Stomach (tissue), 9 donors: ENCODE data around the gene SFMBT1. TPM values are rescaled to one million over a fixed set of nuclear protein-coding genes. Genes with fewer than 3 reads are reported as not detected.

Experiments
- DNase-seq, 2 donors: peaks; one replicate each; pipeline versions ENCODE4 v3.0.0 to v3.0.0-alpha.2; 2013 to 2019
- H3K27ac ChIP-seq, 5 donors: fragments of 200-600 bp in 4 of 5; sonication (generic) in 4 of 5; one replicate each; pipeline ENCODE4 v1.5.1; 2013 to 2019; ENCODE audit warnings: mild to moderate bottlenecking in 1 of 5, moderate library complexity in 1 of 5
- H3K27me3 ChIP-seq, 3 donors: fragments of 200-600 bp; sonication (generic); one replicate each; pipeline ENCODE4 v1.5.1; 2017 to 2019; ENCODE audit warnings: mixed run types in 1 of 3
- H3K36me3 ChIP-seq, 4 donors: fragments of 200-600 bp; sonication (generic); 1 replicate in 3 of 4; 2 replicates in 1 of 4; pipeline ENCODE4 v1.5.1; 2016 to 2019
- H3K4me1 ChIP-seq, 4 donors: fragments of 200-600 bp; sonication (generic); one replicate each; pipeline ENCODE4 v1.5.1; 2016 to 2019
- H3K4me3 ChIP-seq, 4 donors: fragments of 200-600 bp; sonication (generic) in 3 of 4; one replicate each; pipeline ENCODE4 v1.5.1; 2016 to 2019; ENCODE audit warnings: mild to moderate bottlenecking in 1 of 4
- H3K9me3 ChIP-seq, 4 donors: fragments of 200-600 bp; sonication (generic); one replicate each; pipeline ENCODE4 v1.5.1; 2016 to 2019
- EP300 ChIP-seq: sonication (generic); formaldehyde crosslinking; IDR thresholded peaks from one replicate; pipeline ENCODE4 v1.6.1; 2017; ENCODE audit warnings: antibody characterized with exemption
- POLR2A ChIP-seq, 4 donors: fragments of 450-650 bp; IDR thresholded peaks; one replicate each; pipeline ENCODE4 v1.6.1; 2016; ENCODE audit warnings: antibody characterized with exemption in 4 of 4, control low read depth in 2 of 4, mild to moderate bottlenecking in 1 of 4, moderate library complexity in 1 of 4
- POLR2AphosphoS5 ChIP-seq, 3 donors: sonication (generic); formaldehyde crosslinking; IDR thresholded peaks; one replicate each; pipeline ENCODE4 v1.6.1; 2016; ENCODE audit warnings: antibody characterized with exemption in 3 of 3
- whole genome bisulfite sequencing, 5 donors: extraction: QIAGEN DNeasy Blood & Tissue Kit in 3 of 5; methylation state at CpG; one replicate each; pipeline versions ENCODE4 v1.1.5 to v1.1.7; 2013 to 2018; 5-methylcytosine and 5-hydroxymethylcytosine counted together
- intact Hi-C: fragments of 100-400 bp; cut with DNase I; formaldehyde crosslinking; loops from one replicate; pipeline ENCODE4 v1.15.1; 2023; ENCODE audit warnings: low total_unique reads
- polyA plus RNA-seq, 3 donors: library from polyadenylated mRNA; stranded (reverse); fragments of 200-250 nt; gene quantifications; one replicate each; pipeline ENCODE4 v1.2.3, GENCODE V29; 2013
- total RNA-seq, 5 donors: library from RNA; depleted of rRNA; stranded (reverse); fragments of >200 nt; gene quantifications; one replicate each; pipeline versions ENCODE4 v1.1.0 to v1.2.3, GENCODE V29; 2014 to 2016
- TF ChIP-seq, protein P1 (sequence below), 7 experiments: fragments of 450-650 bp in 4 of 7; fragments of 200-600 bp in 3 of 7; sonication (generic) in 3 of 7; IDR thresholded peaks; one replicate each; pipeline ENCODE4 v1.5.1; 2016 to 2019; ENCODE audit warnings: antibody characterized with exemption in 7 of 7, control low read depth in 2 of 7, mild to moderate bottlenecking in 1 of 7
- donor health status: healthy with polysubstance abuse.
- donor health status: Bipolar disorder and iron deficiency.
- donor health status: healthy.

Gene SFMBT1
- total and polyA plus RNA-seq, 8 donors = 2.7 to 29.4 (median 6.5) TPM

DNA sequence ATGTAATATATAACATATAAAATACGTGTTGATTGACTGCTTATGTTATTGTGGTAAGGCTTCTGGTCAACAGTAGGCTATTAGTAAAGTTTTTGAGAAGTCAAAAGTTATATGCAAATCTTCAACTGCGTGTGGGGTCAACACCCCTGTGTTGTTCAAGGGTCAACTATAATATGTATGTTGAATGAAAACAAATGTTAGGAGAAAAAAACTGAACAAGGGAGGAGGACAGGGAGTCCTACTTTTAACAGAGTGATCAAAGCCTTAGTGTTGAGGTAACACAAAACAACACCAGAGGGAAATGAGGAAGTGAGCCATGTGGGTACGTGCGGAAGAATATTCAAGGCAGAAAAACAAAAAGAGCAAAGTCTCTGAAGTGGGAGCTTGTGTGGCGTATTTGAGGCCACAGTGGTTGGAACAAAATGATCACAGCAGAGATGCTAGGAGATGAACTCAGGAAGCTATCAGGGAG is 62.5 kb downstream of the SFMBT1 start:
- intact Hi-C loops = no loop called here
- TF ChIP-seq, protein P1, sequence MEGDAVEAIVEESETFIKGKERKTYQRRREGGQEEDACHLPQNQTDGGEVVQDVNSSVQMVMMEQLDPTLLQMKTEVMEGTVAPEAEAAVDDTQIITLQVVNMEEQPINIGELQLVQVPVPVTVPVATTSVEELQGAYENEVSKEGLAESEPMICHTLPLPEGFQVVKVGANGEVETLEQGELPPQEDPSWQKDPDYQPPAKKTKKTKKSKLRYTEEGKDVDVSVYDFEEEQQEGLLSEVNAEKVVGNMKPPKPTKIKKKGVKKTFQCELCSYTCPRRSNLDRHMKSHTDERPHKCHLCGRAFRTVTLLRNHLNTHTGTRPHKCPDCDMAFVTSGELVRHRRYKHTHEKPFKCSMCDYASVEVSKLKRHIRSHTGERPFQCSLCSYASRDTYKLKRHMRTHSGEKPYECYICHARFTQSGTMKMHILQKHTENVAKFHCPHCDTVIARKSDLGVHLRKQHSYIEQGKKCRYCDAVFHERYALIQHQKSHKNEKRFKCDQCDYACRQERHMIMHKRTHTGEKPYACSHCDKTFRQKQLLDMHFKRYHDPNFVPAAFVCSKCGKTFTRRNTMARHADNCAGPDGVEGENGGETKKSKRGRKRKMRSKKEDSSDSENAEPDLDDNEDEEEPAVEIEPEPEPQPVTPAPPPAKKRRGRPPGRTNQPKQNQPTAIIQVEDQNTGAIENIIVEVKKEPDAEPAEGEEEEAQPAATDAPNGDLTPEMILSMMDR (IDR thresholded peaks at IDR 0.05) = no peak
- no peak for TF ChIP-seq POLR2AphosphoS5 (IDR thresholded peaks at IDR 0.05)

DNA sequence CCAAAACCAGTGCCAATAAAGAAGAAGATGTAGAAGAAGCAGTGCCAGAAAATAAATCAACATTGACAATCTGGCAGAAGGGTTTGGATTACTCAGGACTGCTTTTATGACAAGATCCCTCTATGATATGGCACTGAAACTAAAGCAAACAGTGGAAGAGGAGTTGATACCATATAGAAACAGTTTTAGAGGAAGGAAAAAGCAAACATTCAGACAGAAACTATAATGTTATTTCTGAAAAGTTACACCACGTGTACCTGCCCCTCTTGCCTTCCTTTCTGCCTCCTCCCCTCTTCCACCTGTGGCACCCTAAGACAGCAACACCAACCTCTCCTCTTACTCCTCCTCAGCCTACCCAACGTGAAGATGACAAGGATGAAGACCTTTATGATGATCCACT is 63.0 kb downstream of the SFMBT1 start:
- Histone ChIP-seq H3K36me3 (no peaks in the 10 kb centered on the region), H3K4me3 (no peak overlapping the region), H3K27ac (no peak overlapping the region), H3K4me1 (peaks cover 0 to 26% (median 5%) of the 10 kb centered on the region in 4 donors), H3K27me3 (no peaks in the 10 kb centered on the region), H3K9me3 (peaks cover 0 to 9% (median 0%) of the 10 kb centered on the region in 4 donors)
- intact Hi-C loops = no loop called here
- WGBS, 5 donors = 49 to 69% (median 62%) methylated on average over 2 of the region's 2 CpGs
- TF ChIP-seq, protein P1 (IDR thresholded peaks at IDR 0.05) = no peak
- TF ChIP-seq EP300 (no peak), POLR2A (IDR thresholded peaks at IDR 0.05) (no peak), POLR2AphosphoS5 (IDR thresholded peaks at IDR 0.05) (no peak)
- no peak for DNase-seq

More for the DNA sequence above, 62.5 kb downstream of the SFMBT1 start:
- no peak overlapping the region for H3K4me3 ChIP-seq
- peak in 1 of 2 donors; percentile 50 for DNase-seq
- 68 to 79% (median 78%) methylated on average over 5 of the region's 5 CpGs for WGBS, 5 donors
- no peaks in the 10 kb centered on the region for H3K36me3 ChIP-seq
- peaks cover 0 to 26% (median 5%) of the 10 kb centered on the region in 4 donors for H3K4me1 ChIP-seq
- no peaks in the 10 kb centered on the region for H3K27me3 ChIP-seq
- H3K9me3 ChIP-seq = peaks cover 0 to 9% (median 0%) of the 10 kb centered on the region in 4 donors
- H3K27ac ChIP-seq = peak overlapping the region in 2 of 5 donors; percentile 24 to 55

DNA sequence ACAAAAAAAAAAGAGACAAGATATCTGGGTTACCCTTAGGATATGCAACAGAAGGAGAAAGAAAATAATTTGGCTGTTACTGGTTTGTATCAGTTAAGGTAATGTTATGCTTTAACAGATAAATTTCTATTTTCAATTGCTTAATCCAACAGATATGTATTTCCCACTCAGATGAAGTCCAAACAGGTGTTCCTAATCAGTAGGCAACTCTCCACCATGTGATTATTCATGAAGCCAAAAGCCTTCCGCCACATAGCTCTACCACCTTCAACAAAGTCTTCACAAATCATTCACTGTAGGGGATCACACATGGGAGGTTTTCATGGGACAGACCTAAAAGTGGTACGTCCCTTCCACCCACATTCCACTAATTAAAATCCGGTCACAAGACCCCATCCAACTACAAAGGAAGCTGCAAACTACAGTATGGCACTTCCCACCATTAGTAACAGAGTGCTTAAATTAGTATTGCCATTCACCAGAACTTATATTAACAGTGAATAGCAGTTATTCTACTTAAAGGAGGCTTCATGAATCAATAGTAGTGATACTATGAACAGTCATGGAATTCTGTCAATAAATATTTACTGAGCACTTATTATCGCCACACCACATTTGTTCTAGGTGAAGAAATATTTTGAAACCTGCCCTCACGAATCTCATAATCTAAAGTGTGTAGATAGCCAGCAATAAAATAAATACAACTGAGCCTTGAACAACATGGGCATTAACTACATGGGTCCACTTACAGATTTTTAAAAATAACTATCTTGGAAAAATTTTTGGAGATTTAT is 66.5 kb downstream of the SFMBT1 start:
- no peak overlapping the region for H3K27ac ChIP-seq
- 58 to 73% (median 63%) methylated on average over 5 of the region's 5 CpGs for WGBS, 5 donors
- H3K36me3 ChIP-seq = no peaks in the 10 kb centered on the region

DNA sequence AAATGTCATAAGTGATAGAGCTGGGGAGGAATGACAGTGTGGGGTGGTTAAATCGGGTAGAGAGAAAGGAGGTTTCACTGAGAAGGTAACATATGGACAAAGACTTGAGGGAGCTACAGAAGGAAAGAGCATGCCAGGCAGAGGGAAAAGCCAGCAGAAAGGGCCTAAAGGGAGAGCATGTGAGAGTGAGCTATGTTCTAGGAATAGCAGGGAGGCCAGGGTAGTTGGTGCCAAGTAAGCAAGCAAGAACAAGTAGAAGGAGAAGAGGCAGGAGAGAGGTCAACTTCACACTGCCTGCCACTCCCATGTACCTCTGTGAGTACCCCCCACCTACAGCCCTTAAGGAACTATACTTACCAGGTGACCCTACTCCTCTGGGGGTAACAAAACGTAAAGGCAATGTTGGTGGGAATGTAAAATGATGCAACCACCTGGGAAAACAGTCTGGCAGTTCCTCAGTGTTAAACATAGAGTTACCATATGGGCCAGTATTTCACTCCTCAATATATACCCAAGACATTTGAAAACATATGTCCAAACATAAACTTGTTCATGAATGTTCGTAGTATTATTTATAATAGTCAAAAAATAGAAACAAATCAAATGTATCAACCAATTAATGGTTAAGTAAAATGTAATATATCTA is 67.6 kb downstream of the SFMBT1 start:
- WGBS, 5 donors = 91 to 95% (median 94%) methylated on average over 3 of the region's 3 CpGs
- Histone ChIP-seq H3K27me3 (no peaks in the 10 kb centered on the region), H3K36me3 (no peaks in the 10 kb centered on the region), H3K4me3 (no peak overlapping the region), H3K9me3 (peaks cover 0 to 9% (median 0%) of the 10 kb centered on the region in 4 donors), H3K27ac (no peak overlapping the region), H3K4me1 (peaks cover 0 to 21% (median 0%) of the 10 kb centered on the region in 4 donors)
- DNase-seq = no peak
- TF ChIP-seq, protein P1 (IDR thresholded peaks at IDR 0.05) = no peak
- TF ChIP-seq POLR2A (IDR thresholded peaks at IDR 0.05) (no peak), EP300 (no peak), POLR2AphosphoS5 (IDR thresholded peaks at IDR 0.05) (no peak)
- intact Hi-C loops = no loop called here

More for the DNA sequence above, 66.5 kb downstream of the SFMBT1 start:
- DNase-seq = no peak
- peaks cover 0 to 25% (median 5%) of the 10 kb centered on the region in 4 donors for H3K4me1 ChIP-seq
- no peak overlapping the region for H3K4me3 ChIP-seq
- no peaks in the 10 kb centered on the region for H3K27me3 ChIP-seq
- no peak for TF ChIP-seq POLR2A (IDR thresholded peaks at IDR 0.05)
- TF ChIP-seq, protein P1 (IDR thresholded peaks at IDR 0.05) = no peak
- TF ChIP-seq EP300 = no peak
- no peak for TF ChIP-seq POLR2AphosphoS5 (IDR thresholded peaks at IDR 0.05)
- intact Hi-C loops = no loop called here
- H3K9me3 ChIP-seq = peaks cover 0 to 9% (median 0%) of the 10 kb centered on the region in 4 donors
